Measurements from ENCODE around the gene MYO16.

MYO16 gene

DNA sequence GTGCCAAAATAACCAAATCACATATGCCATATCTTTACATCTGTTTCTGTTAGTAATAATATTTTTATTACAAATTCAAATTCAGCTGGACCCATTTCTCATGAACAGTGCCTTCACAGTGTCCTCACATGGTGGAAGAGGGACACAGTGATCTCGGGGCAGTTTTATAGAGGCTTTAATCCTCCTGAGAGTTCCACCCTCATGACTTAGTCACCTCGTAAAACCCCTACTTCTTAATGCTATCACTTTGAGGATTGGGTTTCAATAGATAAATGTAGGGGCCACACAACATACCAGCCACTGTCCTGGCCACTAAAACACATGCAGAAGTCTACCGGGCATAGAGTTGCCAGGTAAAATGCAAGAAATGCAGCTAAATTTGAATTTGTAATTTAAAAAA, 201.5 kb downstream of the MYO16 start (continued):
- TF ChIP-seq, protein P1, sequence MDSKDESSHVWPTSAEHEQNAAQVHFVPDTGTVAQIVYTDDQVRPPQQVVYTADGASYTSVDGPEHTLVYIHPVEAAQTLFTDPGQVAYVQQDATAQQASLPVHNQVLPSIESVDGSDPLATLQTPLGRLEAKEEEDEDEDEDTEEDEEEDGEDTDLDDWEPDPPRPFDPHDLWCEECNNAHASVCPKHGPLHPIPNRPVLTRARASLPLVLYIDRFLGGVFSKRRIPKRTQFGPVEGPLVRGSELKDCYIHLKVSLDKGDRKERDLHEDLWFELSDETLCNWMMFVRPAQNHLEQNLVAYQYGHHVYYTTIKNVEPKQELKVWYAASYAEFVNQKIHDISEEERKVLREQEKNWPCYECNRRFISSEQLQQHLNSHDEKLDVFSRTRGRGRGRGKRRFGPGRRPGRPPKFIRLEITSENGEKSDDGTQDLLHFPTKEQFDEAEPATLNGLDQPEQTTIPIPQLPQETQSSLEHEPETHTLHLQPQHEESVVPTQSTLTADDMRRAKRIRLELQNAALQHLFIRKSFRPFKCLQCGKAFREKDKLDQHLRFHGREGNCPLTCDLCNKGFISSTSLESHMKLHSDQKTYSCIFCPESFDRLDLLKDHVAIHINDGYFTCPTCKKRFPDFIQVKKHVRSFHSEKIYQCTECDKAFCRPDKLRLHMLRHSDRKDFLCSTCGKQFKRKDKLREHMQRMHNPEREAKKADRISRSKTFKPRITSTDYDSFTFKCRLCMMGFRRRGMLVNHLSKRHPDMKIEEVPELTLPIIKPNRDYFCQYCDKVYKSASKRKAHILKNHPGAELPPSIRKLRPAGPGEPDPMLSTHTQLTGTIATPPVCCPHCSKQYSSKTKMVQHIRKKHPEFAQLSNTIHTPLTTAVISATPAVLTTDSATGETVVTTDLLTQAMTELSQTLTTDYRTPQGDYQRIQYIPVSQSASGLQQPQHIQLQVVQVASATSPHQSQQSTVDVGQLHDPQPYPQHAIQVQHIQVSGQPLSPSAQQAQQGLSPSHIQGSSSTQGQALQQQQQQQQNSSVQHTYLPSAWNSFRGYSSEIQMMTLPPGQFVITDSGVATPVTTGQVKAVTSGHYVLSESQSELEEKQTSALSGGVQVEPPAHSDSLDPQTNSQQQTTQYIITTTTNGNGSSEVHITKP (tag by site-specific recombination; IDR thresholded peaks at IDR 0.05), result no peak
- TF ChIP-seq ZNF664 (tag by site-specific recombination; IDR thresholded peaks at IDR 0.05), result no peak
- TF ChIP-seq, protein P2, sequence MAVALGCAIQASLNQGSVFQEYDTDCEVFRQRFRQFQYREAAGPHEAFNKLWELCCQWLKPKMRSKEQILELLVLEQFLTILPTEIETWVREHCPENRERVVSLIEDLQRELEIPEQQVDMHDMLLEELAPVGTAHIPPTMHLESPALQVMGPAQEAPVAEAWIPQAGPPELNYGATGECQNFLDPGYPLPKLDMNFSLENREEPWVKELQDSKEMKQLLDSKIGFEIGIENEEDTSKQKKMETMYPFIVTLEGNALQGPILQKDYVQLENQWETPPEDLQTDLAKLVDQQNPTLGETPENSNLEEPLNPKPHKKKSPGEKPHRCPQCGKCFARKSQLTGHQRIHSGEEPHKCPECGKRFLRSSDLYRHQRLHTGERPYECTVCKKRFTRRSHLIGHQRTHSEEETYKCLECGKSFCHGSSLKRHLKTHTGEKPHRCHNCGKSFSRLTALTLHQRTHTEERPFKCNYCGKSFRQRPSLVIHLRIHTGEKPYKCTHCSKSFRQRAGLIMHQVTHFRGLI (tag by site-specific recombination; IDR thresholded peaks at IDR 0.05), result no peak
- no peak for TF ChIP-seq HOXA7 (CRISPR knock-in tag; IDR thresholded peaks at IDR 0.05; ENCODE audit: borderline replicate concordance)
- TF ChIP-seq, protein P3, sequence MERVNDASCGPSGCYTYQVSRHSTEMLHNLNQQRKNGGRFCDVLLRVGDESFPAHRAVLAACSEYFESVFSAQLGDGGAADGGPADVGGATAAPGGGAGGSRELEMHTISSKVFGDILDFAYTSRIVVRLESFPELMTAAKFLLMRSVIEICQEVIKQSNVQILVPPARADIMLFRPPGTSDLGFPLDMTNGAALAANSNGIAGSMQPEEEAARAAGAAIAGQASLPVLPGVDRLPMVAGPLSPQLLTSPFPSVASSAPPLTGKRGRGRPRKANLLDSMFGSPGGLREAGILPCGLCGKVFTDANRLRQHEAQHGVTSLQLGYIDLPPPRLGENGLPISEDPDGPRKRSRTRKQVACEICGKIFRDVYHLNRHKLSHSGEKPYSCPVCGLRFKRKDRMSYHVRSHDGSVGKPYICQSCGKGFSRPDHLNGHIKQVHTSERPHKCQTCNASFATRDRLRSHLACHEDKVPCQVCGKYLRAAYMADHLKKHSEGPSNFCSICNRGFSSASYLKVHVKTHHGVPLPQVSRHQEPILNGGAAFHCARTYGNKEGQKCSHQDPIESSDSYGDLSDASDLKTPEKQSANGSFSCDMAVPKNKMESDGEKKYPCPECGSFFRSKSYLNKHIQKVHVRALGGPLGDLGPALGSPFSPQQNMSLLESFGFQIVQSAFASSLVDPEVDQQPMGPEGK (tag by site-specific recombination; IDR thresholded peaks at IDR 0.05), result no peak
- TF ChIP-seq IKZF3 (tag by site-specific recombination; IDR thresholded peaks at IDR 0.05), result no peak
- no peak for TF ChIP-seq PRDM1 (tag by site-specific recombination; IDR thresholded peaks at IDR 0.05)
- TF ChIP-seq ZNF366 (tag by site-specific recombination; conservative IDR thresholded peaks at IDR 0.05), result no peak

DNA sequence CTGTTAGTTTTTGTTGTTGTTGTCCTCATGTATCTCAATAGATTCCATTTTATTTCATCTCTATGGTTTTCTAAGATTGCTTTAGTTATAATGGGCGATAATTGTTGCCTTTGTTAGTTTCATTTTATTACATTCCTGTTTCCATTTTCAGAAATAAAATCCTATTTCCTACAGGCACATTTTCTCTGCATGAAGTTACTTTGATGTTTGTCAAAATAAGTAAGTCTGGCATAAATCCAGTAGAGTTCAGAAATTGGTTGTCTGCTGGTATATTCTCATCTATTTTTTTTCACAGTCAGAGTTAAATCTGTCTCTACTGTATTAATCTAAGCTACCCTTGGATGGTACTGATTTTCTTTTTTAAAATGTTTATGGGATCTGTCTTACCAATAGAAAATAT, 204.1 kb downstream of the MYO16 start:
- TF ChIP-seq ZNF626 (tag by site-specific recombination; IDR thresholded peaks at IDR 0.05), result no peak
- no peak for TF ChIP-seq ZNF423 (tag by site-specific recombination; IDR thresholded peaks at IDR 0.05)

DNA sequence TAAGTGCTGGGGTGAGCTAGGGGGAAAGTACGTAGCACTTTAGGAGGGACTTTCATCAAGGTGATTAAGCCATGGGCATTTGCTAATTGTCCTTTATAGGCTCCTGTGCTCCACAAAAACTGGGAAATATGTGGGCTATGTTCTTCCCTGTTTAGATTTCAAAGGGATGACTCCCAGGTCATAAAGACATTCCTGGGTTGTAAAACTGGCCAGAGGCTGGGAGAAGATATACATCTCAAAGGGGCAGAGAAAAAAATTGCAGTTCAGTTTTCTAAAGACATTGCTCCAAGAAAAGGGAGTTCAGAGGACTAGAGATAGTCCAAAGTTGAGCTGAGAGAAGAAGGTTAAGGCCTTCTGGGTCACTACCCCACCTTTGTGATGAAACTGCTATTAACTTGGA, 204.8 kb downstream of the MYO16 start:
- Histone ChIP-seq H3K4me1 (ENCODE audit: control insufficient read depth, insufficient read depth, low read length) (no peaks in the 10 kb centered on the region), H3K4me3 (ENCODE audit: low read depth, low read length) (no peak overlapping the region), H3K9me3 (ENCODE audit: control insufficient read depth, insufficient read depth, low read depth, low read length) (no peaks in the 10 kb centered on the region), H3K27ac (ENCODE audit: extremely low read depth, low read depth, low read length) (no peak overlapping the region), H3K36me3 (ENCODE audit: control insufficient read depth in 2 of 2, insufficient read depth in 1 of 2, low read length in 2 of 2) (no peaks in the 10 kb centered on the region)
- ChIA-PET POLR2A (no interaction called here), CTCF (no interaction called here)
- TF ChIP-seq, protein P4, sequence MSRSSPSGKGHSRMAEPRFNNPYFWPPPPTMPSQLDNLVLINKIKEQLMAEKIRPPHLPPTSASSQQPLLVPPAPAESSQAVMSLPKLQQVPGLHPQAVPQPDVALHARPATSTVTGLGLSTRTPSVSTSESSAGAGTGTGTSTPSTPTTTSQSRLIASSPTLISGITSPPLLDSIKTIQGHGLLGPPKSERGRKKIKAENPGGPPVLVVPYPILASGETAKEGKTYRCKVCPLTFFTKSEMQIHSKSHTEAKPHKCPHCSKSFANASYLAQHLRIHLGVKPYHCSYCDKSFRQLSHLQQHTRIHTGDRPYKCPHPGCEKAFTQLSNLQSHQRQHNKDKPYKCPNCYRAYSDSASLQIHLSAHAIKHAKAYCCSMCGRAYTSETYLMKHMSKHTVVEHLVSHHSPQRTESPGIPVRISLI (tag by site-specific recombination; IDR thresholded peaks at IDR 0.05), result no peak
- TF ChIP-seq, protein P5, sequence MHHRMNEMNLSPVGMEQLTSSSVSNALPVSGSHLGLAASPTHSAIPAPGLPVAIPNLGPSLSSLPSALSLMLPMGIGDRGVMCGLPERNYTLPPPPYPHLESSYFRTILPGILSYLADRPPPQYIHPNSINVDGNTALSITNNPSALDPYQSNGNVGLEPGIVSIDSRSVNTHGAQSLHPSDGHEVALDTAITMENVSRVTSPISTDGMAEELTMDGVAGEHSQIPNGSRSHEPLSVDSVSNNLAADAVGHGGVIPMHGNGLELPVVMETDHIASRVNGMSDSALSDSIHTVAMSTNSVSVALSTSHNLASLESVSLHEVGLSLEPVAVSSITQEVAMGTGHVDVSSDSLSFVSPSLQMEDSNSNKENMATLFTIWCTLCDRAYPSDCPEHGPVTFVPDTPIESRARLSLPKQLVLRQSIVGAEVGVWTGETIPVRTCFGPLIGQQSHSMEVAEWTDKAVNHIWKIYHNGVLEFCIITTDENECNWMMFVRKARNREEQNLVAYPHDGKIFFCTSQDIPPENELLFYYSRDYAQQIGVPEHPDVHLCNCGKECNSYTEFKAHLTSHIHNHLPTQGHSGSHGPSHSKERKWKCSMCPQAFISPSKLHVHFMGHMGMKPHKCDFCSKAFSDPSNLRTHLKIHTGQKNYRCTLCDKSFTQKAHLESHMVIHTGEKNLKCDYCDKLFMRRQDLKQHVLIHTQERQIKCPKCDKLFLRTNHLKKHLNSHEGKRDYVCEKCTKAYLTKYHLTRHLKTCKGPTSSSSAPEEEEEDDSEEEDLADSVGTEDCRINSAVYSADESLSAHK (tag by site-specific recombination; IDR thresholded peaks at IDR 0.05), result no peak
- TF ChIP-seq MZF1 (tag by site-specific recombination; IDR thresholded peaks at IDR 0.05; ENCODE audit: borderline replicate concordance) (no peak), GLI4 (tag by site-specific recombination; IDR thresholded peaks at IDR 0.05) (no peak), ZNF214 (tag by site-specific recombination; IDR thresholded peaks at IDR 0.05; ENCODE audit: borderline replicate concordance) (no peak), ZNF623 (tag by site-specific recombination; IDR thresholded peaks at IDR 0.05) (no peak), ZNF140 (tag by site-specific recombination; IDR thresholded peaks at IDR 0.05) (no peak), ZNF76 (tag by site-specific recombination; IDR thresholded peaks at IDR 0.05; ENCODE audit: borderline replicate concordance, low read depth) (no peak), ZNF121 (tag by site-specific recombination; IDR thresholded peaks at IDR 0.05) (no peak), BCL11B (tag by site-specific recombination; IDR thresholded peaks at IDR 0.05; ENCODE audit: low read depth) (no peak), ZNF155 (tag by site-specific recombination; IDR thresholded peaks at IDR 0.05) (no peak)
- TF ChIP-seq, protein P6, sequence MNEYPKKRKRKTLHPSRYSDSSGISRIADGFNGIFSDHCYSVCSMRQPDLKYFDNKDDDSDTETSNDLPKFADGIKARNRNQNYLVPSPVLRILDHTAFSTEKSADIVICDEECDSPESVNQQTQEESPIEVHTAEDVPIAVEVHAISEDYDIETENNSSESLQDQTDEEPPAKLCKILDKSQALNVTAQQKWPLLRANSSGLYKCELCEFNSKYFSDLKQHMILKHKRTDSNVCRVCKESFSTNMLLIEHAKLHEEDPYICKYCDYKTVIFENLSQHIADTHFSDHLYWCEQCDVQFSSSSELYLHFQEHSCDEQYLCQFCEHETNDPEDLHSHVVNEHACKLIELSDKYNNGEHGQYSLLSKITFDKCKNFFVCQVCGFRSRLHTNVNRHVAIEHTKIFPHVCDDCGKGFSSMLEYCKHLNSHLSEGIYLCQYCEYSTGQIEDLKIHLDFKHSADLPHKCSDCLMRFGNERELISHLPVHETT (tag by site-specific recombination; IDR thresholded peaks at IDR 0.05), result no peak

More for the DNA sequence above, 204.1 kb downstream of the MYO16 start:
- no peaks in the 10 kb centered on the region for H3K9me3 ChIP-seq (ENCODE audit: control insufficient read depth, insufficient read depth, low read depth, low read length)
- no peak overlapping the region for H3K4me3 ChIP-seq (ENCODE audit: low read depth, low read length)
- ChIA-PET CTCF (interaction anchor here (0.6 kb wide), 1 partner anchor 492 kb away, joined by 3 read pairs; no protein-coding TSS in a partner anchor), POLR2A (no interaction called here)
- H3K36me3 ChIP-seq (ENCODE audit: control insufficient read depth in 2 of 2, insufficient read depth in 1 of 2, low read length in 2 of 2), result no peaks in the 10 kb centered on the region
- H3K4me1 ChIP-seq (ENCODE audit: control insufficient read depth, insufficient read depth, low read length), result no peaks in the 10 kb centered on the region
- H3K27ac ChIP-seq (ENCODE audit: extremely low read depth, low read depth, low read length), result no peak overlapping the region

Data from HEK293 (cell line).